Testis (tissue), 2 donors: Measurements from ENCODE around the gene KAT6B.

Source experiments
- POLR2A ChIP-seq: fragments of 450-650 bp; IDR thresholded peaks from one replicate; pipeline ENCODE4 v1.6.1; 2017; ENCODE audit warnings: antibody characterized with exemption, mild to moderate bottlenecking, moderate library complexity
- TF ChIP-seq, protein P1 (sequence below), 3 experiments: fragments of 450-650 bp in 2 of 3; fragments of 200-600 bp in 1 of 3; sonication (generic) in 1 of 3; IDR thresholded peaks; one replicate each; pipeline ENCODE4 v1.5.1; 2016 to 2019; ENCODE audit warnings: antibody characterized with exemption in 3 of 3, mild to moderate bottlenecking in 2 of 3, moderate library complexity in 1 of 3

DNA sequence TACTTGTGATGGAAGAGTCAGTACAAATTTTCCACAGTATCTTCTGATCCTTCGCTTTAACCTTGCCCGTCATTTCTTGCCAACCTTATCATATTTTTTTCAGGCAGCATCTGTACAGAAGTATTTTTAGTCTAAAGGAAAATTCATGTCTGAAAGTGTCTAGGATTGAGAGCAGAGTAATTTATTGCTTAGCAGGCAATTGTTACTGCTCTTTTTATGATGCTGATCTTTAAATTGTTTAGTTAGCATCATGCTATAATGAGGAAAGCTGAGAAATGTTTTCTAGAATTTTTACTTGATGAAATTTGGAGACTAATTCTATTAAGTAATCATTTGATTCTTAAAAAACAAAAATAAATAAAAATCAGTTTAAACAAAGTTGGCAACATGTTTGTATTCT lies 20.6 kb downstream of the KAT6B start:
- TF ChIP-seq POLR2A, result no peak
- TF ChIP-seq, protein P1, sequence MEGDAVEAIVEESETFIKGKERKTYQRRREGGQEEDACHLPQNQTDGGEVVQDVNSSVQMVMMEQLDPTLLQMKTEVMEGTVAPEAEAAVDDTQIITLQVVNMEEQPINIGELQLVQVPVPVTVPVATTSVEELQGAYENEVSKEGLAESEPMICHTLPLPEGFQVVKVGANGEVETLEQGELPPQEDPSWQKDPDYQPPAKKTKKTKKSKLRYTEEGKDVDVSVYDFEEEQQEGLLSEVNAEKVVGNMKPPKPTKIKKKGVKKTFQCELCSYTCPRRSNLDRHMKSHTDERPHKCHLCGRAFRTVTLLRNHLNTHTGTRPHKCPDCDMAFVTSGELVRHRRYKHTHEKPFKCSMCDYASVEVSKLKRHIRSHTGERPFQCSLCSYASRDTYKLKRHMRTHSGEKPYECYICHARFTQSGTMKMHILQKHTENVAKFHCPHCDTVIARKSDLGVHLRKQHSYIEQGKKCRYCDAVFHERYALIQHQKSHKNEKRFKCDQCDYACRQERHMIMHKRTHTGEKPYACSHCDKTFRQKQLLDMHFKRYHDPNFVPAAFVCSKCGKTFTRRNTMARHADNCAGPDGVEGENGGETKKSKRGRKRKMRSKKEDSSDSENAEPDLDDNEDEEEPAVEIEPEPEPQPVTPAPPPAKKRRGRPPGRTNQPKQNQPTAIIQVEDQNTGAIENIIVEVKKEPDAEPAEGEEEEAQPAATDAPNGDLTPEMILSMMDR (IDR thresholded peaks at IDR 0.05), result no peak
